Measurements from ENCODE around the gene AANAT.

AANAT gene

GRCh38 chr17:76469076-76469990 is 1.9 kb downstream of the AANAT start:
- DNase-seq: no peak

GRCh38 chr17:76469991-76470739 is 2.8 kb downstream of the AANAT start:
- DNase-seq: no peak

GRCh38 chr17:76471498-76472257 is 4.3 kb downstream of the AANAT start:
- DNase-seq: no peak

- DNase-seq: no peak
Measured at GRCh38 chr17:76472258-76472645, 4.8 kb downstream of the AANAT start.

DNA sequence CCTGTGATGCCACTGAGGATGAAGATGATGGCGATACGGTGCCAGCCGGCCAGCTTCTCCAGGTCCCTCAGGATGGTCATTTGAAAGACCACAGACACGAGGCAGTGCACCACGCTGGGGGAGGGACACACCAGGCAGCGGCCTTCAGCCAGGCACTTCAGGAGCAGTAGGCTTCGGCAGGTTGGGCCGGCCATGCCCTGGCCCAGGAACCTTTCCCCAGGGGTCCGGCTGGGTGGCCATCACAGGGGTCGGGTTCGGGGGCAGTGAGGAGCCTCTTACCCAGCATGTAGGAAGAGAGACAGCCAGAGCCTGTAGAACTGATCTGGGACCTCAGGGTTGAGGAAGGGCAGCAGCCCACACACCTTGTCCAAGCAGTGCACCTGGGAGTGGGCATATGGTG is 5.3 kb downstream of the AANAT start:
- no peak for DNase-seq

- DNase-seq: no peak
Measured at GRCh38 chr17:76473541-76473985, 6.2 kb downstream of the AANAT start.

DNA sequence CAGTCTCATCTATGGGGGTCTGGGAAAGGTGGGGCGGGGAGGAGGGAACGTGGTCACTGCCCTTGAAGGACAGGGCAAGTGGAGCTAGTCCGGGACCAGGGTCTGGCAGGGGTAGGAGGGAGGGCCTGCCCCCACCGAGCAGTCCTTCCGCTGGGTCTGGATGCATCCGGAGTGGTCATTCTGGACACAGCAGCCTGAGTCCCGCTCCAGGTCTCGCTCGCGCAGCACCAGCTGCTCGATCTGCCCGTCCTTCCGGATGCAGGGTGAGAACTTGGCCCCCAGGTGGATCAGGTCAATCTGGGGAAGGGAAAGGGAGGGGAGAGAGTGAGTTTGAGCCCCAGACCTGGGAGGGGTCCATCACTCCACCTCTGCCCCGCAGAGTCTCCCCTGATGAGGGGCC is 6.8 kb downstream of the AANAT start:
- DNase-seq: no peak

GRCh38 chr17:76474894-76475293 is 7.5 kb downstream of the AANAT start:
- DNase-seq: no peak

- DNase-seq: no peak
Measured at GRCh38 chr17:76475302-76475701, 7.9 kb downstream of the AANAT start.

GRCh38 chr17:76476736-76477135 is 9.3 kb downstream of the AANAT start:
- no peak for DNase-seq

GRCh38 chr17:76477576-76477975 is 10.2 kb downstream of the AANAT start:
- DNase-seq: no peak

GRCh38 chr17:76478097-76478496 is 10.7 kb downstream of the AANAT start:
- DNase-seq: no peak

DNA sequence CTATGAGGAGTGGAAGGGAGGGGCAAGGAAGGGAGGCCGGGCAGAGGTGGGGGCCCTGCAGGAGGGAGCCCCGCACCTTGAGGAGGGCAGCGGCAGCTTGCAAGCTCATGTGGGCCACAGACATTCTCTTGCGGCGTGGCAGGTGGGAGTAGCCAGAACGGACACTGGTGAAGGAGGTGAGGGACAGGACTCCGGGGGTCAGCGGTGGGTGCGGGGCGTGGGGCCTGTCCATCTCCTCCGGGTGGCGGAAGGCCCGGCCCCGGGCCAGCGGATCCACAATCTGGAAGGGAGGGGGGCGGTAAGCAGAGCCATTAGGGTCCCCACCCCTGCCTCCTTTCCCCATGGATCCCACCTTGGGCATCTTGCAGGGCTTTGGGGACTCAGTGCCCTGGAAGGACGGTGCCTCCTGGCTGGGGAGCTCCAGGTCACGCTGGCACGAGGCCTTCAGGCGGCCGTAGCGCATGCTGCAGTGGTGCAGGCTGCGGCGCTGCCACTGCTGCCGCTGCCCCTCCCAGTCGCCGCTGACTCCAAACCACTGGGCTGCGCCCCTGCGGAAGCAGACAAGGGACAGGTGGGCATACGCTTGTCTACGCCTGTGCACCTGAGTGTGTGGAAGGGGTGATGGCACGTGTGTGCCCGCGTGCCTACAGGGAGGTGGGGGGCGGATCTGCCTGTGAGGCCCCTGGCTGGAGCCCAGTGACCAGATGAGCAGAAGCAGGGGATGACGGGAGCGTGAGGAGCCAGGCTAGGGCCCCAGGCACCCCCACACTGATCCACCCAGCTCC is 11.5 kb downstream of the AANAT start:
- no peak for DNase-seq

DNA sequence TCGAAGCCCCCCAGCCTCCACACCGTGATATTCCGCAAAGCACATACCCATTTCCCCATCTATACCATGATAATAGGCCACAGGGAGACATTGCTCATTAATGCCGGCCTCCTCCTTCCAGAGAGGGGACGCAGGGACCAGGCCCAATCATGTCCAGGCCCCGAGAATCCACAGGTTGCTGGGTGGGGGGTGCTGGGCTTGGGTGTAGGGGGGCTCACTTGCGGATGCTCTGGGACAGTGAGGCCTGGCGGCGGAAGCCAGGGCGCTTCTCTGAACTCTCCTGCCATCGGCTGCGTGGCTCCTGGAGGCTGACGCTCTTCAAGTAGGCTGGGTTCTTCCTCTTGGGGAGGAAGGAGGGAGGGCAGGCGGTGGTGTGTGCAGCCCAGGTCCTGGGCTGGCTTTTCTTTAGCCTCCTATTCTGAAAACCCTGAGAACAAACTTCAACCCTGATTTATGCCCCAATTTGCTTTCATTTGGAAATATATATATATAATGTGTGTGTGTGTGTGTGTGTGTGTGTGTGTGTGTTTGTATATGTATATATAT is 12.2 kb downstream of the AANAT start:
- DNase-seq: no peak

- DNase-seq: no peak
Measured at GRCh38 chr17:76480632-76481031, 13.2 kb downstream of the AANAT start.

DNA sequence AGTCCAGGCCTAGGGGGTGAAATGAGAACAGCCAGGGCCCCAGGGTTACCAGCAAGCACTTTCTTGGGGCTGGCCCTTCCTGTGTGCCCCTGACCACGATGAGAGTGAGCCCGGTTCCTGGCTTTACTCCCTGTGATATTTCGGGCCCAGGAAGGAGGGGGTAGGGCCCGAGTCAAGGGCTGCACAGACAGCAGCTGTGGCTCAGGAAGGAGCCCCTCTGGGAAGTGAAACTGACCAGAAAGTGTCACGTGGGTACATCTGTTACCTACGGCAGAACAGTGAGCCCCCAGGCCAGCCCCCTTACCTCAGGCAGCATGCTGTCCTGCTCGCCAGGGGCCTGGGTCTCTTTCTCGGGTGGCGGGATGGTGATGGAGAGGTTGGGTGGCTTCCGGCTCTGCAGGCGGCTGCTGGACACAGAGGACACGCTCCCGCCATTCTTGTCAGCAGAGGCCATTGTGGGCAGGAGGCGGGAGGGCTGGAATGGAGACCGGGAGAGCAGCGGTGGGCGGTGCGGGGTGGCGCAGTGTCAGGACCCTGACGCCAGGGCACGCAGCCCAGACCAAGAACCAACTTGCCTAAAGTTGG is 13.8 kb downstream of the AANAT start:
- no peak for DNase-seq

GRCh38 chr17:76484228-76484725 is 16.9 kb downstream of the AANAT start:
- DNase-seq: no peak

DNA sequence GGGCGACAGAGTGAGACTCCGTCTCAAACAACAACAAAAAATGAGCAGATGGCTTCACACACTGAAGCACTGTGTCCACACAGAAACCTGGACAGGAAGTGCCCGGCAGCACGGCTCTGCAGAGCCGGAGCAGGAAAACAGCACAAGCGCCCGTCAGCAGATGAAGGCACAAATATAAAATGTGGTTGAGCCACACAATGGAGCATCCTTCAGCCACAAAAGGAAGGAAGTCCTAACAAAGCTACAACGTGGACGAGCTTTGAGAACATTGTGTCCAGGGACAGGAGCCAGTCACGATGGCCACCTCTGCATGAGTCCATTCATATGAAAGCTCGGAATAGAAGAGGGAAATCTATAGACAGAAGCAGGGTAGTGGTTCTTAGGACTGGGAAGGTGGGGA is 18.2 kb downstream of the AANAT start:
- DNase-seq: no peak

DNA sequence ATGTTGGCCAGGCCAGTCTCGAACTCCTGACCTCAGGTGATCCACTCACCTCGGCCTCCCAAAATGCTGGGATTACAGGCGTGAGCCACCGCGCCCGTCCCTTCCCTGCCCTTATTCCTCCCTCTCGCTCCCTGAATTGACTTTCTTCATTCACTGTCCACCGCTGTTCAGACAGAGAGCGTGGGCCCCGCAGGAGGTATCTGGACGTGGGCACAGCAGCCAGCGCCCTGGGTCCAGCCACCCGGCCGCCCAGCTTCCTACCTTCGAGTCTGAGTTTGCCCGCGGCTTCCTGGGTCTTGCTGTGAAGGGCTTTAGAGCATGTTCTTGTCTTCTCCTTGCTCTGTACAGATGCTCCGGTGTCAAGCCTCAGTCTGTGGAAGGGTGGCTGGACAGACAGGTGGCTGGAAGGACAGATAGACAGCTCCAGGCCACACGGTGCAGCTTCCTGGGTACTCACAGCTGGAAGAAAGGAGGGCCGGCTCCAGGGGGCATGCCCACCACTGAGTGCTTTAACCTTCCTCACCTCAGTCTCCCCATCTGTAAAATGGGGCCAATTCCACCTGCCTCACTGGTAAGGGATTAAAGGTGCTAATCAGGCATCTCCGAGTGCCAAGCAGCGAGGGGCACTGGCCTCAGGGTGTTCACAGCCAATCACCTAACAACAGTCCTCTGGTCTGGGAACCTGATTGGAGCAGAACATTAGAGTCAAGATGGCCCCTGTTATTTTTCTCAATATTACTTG is 20.2 kb downstream of the AANAT start:
- no peak for DNase-seq

GRCh38 chr17:76490112-76490710 is 22.8 kb downstream of the AANAT start:
- DNase-seq: no peak
